HL-60 (cell line): ENCODE data around the gene RNF180.

Source experiments
- DNase-seq, 2 experiments: peaks; one replicate each; pipeline ENCODE4 v3.0.0-alpha.2; 2010 to 2020; ENCODE audit warnings: low read depth in 1 of 2, low spot score in 1 of 2
- H3K27ac ChIP-seq: fragments of 250-450 bp; sonication (Bioruptor Pico); replicated peaks from 2 replicates; pipeline ENCODE4 v1.5.1; 2020; ENCODE audit warnings: mild to moderate bottlenecking, moderate library complexity
- H3K27me3 ChIP-seq: fragments of 250-450 bp; sonication (Bioruptor Pico); 2 replicates; pipeline ENCODE4 v1.5.1; 2021; ENCODE audit warnings: mild to moderate bottlenecking, moderate library complexity; ENCODE audit not compliant: insufficient read depth, poor library complexity, severe bottlenecking
- H3K4me3 ChIP-seq: replicated peaks from 2 replicates; pipeline ENCODE4 v1.5.1; 2011; ENCODE audit warnings: mild to moderate bottlenecking, control low read depth, low read length; ENCODE audit not compliant: insufficient read depth
- CTCF ChIP-seq: IDR thresholded peaks from one replicate; pipeline ENCODE4 v1.5.1; 2011; ENCODE audit warnings: low read length, control low read depth, inconsistent platforms; ENCODE audit not compliant: insufficient read depth
- GABPA ChIP-seq: IDR thresholded peaks from 2 replicates; pipeline ENCODE4 v1.6.1; 2012; ENCODE audit warnings: low read depth
- POLR2AphosphoS5 ChIP-seq: IDR thresholded peaks from 2 replicates; pipeline ENCODE4 v1.6.1; 2012; ENCODE audit warnings: low read depth
- REST ChIP-seq: IDR thresholded peaks from 2 replicates; pipeline ENCODE4 v1.6.1; 2012; ENCODE audit warnings: low read depth; ENCODE audit not compliant: insufficient replicate concordance
- SPI1 ChIP-seq: IDR thresholded peaks from 2 replicates; pipeline ENCODE4 v1.6.1; 2012; ENCODE audit warnings: low read depth, mild to moderate bottlenecking, borderline replicate concordance

The RNF180 gene

GRCh38 chr5:64315778-64316177, 150.1 kb downstream of the RNF180 start:
- TF ChIP-seq CTCF: no peak
- no peak for TF ChIP-seq SPI1
- no peak for TF ChIP-seq GABPA
- TF ChIP-seq POLR2AphosphoS5: no peak
- no peak for TF ChIP-seq REST
- H3K4me3 ChIP-seq: no peak overlapping the region

GRCh38 chr5:64318175-64318574, 152.5 kb downstream of the RNF180 start:
- no peak overlapping the region for H3K4me3 ChIP-seq
- DNase-seq: no peak
- TF ChIP-seq POLR2AphosphoS5 (no peak), REST (no peak), SPI1 (no peak), GABPA (no peak), CTCF (no peak)
- no peaks in the 10 kb centered on the region for H3K27me3 ChIP-seq
- H3K27ac ChIP-seq: no peak overlapping the region

More at GRCh38 chr5:64315778-64316177, 150.1 kb downstream of the RNF180 start:
- no peak for DNase-seq
- no peak overlapping the region for H3K27ac ChIP-seq
- H3K27me3 ChIP-seq: no peaks in the 10 kb centered on the region

GRCh38 chr5:64323591-64323990, 157.9 kb downstream of the RNF180 start:
- Histone ChIP-seq H3K4me3 (no peak overlapping the region), H3K27ac (no peak overlapping the region), H3K27me3 (no peaks in the 10 kb centered on the region)
- no peak for DNase-seq
- TF ChIP-seq POLR2AphosphoS5: no peak
- TF ChIP-seq CTCF: no peak
- no peak for TF ChIP-seq SPI1
- no peak for TF ChIP-seq GABPA
- TF ChIP-seq REST: no peak
